ENCODE results near the gene PABPC1L2B. TPM values are rescaled to one million over a fixed set of nuclear protein-coding genes. Genes with fewer than 3 reads are reported as not detected.

PABPC1L2B gene
- total RNA-seq = not detected in 2 replicates

GRCh38 chrX:73002733-73003132 lies at the start of gene PABPC1L2B:
TSS of gene PABPC1L2B (plus strand) at chrX:73002939. CDS start at chrX:73003643, 704 bp downstream.

Other genes starting within 250 kb of the PABPC1L2B start
- gene DMRTC1B, start 226.0 kb upstream of the PABPC1L2B start, total RNA-seq = not detected in 2 replicates
- not detected in 2 replicates for gene FAM236B, start 220.3 kb upstream of the PABPC1L2B start, total RNA-seq
- gene FAM236D, start 194.7 kb upstream of the PABPC1L2B start, total RNA-seq = not detected in 2 replicates
- gene FAM236C, start 90.3 kb upstream of the PABPC1L2B start, total RNA-seq = not detected in 2 replicates
- gene FAM236A, start 64.7 kb upstream of the PABPC1L2B start, total RNA-seq = not detected in 2 replicates
- gene DMRTC1, start 59.1 kb upstream of the PABPC1L2B start, total RNA-seq = not detected in 2 replicates
- not detected in 2 replicates for gene PABPC1L2A, start 76.6 kb downstream of the PABPC1L2B start, total RNA-seq
- not detected in 2 replicates for gene NAP1L2, start 211.9 kb downstream of the PABPC1L2B start, total RNA-seq